ENCODE measurements around the gene CCNY. TPM values are rescaled to one million over a fixed set of nuclear protein-coding genes. Genes with fewer than 3 reads are reported as not detected.

The CCNY gene
- total RNA-seq, 1 donor: 35.0 TPM

DNA sequence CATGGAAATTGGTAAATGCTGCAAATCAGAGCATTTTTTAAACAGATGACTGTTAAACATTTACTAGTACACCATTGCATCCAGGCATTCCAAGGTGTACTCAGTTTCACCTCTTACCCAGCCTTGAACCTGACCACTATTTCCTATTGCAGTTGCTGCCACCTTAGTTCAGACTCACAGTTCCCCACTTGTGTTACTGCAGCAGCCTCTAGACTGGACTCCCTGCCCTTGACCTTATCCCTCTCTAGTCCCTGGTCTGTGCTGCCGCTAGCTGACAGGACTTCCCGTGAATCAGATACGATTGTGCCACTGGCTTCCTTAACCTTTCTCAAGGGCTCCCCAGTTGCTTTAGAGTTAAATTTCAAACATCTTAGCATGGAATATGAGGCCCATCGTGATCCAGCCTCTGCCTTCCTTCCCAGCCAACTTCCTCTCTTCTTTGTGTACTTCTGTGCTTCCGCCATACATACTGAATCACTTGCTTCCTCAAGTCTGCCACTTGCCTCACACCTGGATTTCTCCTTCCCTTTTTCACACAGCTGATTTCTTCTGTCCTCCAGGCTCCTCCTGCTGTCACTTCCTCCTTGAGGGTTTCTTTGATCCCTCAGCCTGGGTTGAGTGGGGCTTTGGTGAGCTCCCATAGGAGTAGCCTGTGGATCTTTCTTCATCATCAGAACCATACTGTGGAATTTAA, 150.1 kb downstream of the CCNY start:
- no peak for DNase-seq (ENCODE audit: low read depth)
- no peak overlapping the region for H3K4me3 ChIP-seq (ENCODE audit: low read depth, low read length)
- TF ChIP-seq CTCF (IDR thresholded peaks at IDR 0.05; ENCODE audit: insufficient read depth, low read depth, low read length): no peak

DNA sequence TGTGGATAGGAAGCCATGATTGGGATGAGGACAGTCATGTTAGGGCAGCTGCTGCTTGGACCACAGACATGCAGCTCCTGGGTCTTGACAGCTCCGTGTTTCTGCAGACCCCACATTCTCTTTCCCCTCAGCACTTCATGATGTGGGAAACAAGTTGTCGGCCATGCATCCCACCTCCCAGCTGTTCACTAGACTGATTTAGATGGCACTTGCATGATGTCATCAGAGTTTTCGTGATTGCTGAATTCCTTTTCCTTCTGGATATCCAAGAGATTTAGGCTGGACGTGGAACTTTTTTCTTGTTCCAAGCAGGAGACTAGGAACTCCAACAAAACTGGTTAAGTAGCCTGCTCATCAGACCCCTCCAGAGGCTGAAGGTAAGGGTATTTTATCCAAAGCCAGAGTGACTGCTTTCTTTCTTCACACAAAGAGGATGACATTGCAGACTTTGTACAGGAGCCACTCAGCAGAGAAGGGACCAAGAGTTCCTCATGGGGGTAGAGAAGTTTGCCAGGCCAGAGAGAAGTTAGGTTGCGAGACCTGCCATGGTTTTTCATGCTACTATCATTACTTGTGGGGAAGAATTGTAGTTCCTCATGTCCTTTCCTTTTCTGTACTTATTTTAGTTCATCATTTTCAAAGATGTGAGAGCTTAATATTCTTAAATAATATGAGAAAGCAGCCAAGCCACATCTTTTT, 151.2 kb downstream of the CCNY start:
- no peak overlapping the region for H3K4me3 ChIP-seq (ENCODE audit: low read depth, low read length)
- DNase-seq (ENCODE audit: low read depth): no peak
- no peak for TF ChIP-seq CTCF (IDR thresholded peaks at IDR 0.05; ENCODE audit: insufficient read depth, low read depth, low read length)

DNA sequence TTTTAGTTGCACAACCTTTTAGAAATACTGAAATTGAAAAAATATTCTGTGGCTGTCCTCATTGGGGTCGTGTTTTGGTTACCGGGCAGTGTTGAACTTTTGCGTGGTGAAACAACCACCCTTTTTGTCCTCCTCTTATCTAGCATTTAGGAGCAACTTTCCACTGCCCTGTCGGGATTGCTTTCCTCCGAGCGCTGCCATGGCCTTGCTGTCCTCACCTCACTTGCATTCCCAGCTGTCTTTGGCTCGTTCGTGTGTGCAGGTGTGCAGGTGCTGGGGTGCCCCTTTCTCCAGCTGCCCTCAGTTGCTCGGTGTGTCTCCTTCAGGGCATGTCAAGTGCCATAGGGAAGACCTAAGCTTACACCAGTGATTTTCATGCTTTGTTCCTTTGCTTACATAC, 151.9 kb downstream of the CCNY start:
- no peak for DNase-seq (ENCODE audit: low read depth)
- no peak overlapping the region for H3K4me3 ChIP-seq (ENCODE audit: low read depth, low read length)
- TF ChIP-seq CTCF (IDR thresholded peaks at IDR 0.05; ENCODE audit: insufficient read depth, low read depth, low read length): no peak

- H3K4me3 ChIP-seq (ENCODE audit: low read depth, low read length): no peak overlapping the region
- TF ChIP-seq CTCF (IDR thresholded peaks at IDR 0.05; ENCODE audit: insufficient read depth, low read depth, low read length): no peak
- no peak for DNase-seq (ENCODE audit: low read depth)
Observed at GRCh38 chr10:35492386-35493195, 156.3 kb downstream of the CCNY start.

GRCh38 chr10:35493196-35494118, 157.1 kb downstream of the CCNY start:
- H3K4me3 ChIP-seq (ENCODE audit: low read depth, low read length): no peak overlapping the region
- DNase-seq (ENCODE audit: low read depth): peak; percentile 46
- no peak for TF ChIP-seq CTCF (IDR thresholded peaks at IDR 0.05; ENCODE audit: insufficient read depth, low read depth, low read length)

- TF ChIP-seq CTCF (IDR thresholded peaks at IDR 0.05; ENCODE audit: insufficient read depth, low read depth, low read length): no peak
- H3K4me3 ChIP-seq (ENCODE audit: low read depth, low read length): no peak overlapping the region
- peak; percentile 20 for DNase-seq (ENCODE audit: low read depth)
Observed at GRCh38 chr10:35495521-35496119, 159.3 kb downstream of the CCNY start.

Measured in fibroblast of villous mesenchyme (primary cell).